ENCODE measurements around the gene TRAPPC2B.

TRAPPC2B gene

GRCh38 chr19:57377498-57378146 lies 14.3 kb downstream of the TRAPPC2B start:
- TF ChIP-seq, protein P1, sequence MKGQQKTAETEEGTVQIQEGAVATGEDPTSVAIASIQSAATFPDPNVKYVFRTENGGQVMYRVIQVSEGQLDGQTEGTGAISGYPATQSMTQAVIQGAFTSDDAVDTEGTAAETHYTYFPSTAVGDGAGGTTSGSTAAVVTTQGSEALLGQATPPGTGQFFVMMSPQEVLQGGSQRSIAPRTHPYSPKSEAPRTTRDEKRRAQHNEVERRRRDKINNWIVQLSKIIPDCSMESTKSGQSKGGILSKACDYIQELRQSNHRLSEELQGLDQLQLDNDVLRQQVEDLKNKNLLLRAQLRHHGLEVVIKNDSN (IDR thresholded peaks at IDR 0.05), result no peak
- TF ChIP-seq TCF12 (IDR thresholded peaks at IDR 0.05; ENCODE audit: low read depth), result no peak
- no peak for TF ChIP-seq NFIC (IDR thresholded peaks at IDR 0.05)
- no peak for TF ChIP-seq EGR1 (IDR thresholded peaks at IDR 0.05)
- no peak for TF ChIP-seq EP300 (IDR thresholded peaks at IDR 0.05; ENCODE audit: borderline replicate concordance)
- no peak for TF ChIP-seq ZBTB7A (IDR thresholded peaks at IDR 0.05; ENCODE audit: low read depth)
- no peak for TF ChIP-seq YY1 (IDR thresholded peaks at IDR 0.05; ENCODE audit: low read depth)
- TF ChIP-seq, protein P2, sequence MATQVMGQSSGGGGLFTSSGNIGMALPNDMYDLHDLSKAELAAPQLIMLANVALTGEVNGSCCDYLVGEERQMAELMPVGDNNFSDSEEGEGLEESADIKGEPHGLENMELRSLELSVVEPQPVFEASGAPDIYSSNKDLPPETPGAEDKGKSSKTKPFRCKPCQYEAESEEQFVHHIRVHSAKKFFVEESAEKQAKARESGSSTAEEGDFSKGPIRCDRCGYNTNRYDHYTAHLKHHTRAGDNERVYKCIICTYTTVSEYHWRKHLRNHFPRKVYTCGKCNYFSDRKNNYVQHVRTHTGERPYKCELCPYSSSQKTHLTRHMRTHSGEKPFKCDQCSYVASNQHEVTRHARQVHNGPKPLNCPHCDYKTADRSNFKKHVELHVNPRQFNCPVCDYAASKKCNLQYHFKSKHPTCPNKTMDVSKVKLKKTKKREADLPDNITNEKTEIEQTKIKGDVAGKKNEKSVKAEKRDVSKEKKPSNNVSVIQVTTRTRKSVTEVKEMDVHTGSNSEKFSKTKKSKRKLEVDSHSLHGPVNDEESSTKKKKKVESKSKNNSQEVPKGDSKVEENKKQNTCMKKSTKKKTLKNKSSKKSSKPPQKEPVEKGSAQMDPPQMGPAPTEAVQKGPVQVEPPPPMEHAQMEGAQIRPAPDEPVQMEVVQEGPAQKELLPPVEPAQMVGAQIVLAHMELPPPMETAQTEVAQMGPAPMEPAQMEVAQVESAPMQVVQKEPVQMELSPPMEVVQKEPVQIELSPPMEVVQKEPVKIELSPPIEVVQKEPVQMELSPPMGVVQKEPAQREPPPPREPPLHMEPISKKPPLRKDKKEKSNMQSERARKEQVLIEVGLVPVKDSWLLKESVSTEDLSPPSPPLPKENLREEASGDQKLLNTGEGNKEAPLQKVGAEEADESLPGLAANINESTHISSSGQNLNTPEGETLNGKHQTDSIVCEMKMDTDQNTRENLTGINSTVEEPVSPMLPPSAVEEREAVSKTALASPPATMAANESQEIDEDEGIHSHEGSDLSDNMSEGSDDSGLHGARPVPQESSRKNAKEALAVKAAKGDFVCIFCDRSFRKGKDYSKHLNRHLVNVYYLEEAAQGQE (IDR thresholded peaks at IDR 0.05; ENCODE audit: low read depth), result no peak
- no peak for TF ChIP-seq RAD21 (IDR thresholded peaks at IDR 0.05; ENCODE audit: low read depth)
- no peak for TF ChIP-seq TEAD4 (IDR thresholded peaks at IDR 0.05)
- TF ChIP-seq, protein P3, sequence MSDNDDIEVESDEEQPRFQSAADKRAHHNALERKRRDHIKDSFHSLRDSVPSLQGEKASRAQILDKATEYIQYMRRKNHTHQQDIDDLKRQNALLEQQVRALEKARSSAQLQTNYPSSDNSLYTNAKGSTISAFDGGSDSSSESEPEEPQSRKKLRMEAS (IDR thresholded peaks at IDR 0.05), result no peak
- TF ChIP-seq TAF1 (IDR thresholded peaks at IDR 0.05; ENCODE audit: low read depth), result no peak
- no peak for TF ChIP-seq CEBPB (IDR thresholded peaks at IDR 0.05)
- no peak for TF ChIP-seq CREB1 (IDR thresholded peaks at IDR 0.05; ENCODE audit: low read depth)
- no peak for TF ChIP-seq FOXM1 (IDR thresholded peaks at IDR 0.05; ENCODE audit: borderline replicate concordance, low read depth)

- TF ChIP-seq, protein P2 (IDR thresholded peaks at IDR 0.05; ENCODE audit: low read depth), result no peak
- TF ChIP-seq CEBPB (IDR thresholded peaks at IDR 0.05) (no peak), TEAD4 (IDR thresholded peaks at IDR 0.05) (no peak), EP300 (IDR thresholded peaks at IDR 0.05; ENCODE audit: borderline replicate concordance) (no peak)
These were observed 17.6 kb downstream of the TRAPPC2B start for GRCh38 chr19:57380923-57381322.

GRCh38 chr19:57382806-57383488 lies 19.6 kb downstream of the TRAPPC2B start:
- TF ChIP-seq FOXM1 (IDR thresholded peaks at IDR 0.05; ENCODE audit: borderline replicate concordance, low read depth) (no peak), CREB1 (IDR thresholded peaks at IDR 0.05; ENCODE audit: low read depth) (no peak)

DNA sequence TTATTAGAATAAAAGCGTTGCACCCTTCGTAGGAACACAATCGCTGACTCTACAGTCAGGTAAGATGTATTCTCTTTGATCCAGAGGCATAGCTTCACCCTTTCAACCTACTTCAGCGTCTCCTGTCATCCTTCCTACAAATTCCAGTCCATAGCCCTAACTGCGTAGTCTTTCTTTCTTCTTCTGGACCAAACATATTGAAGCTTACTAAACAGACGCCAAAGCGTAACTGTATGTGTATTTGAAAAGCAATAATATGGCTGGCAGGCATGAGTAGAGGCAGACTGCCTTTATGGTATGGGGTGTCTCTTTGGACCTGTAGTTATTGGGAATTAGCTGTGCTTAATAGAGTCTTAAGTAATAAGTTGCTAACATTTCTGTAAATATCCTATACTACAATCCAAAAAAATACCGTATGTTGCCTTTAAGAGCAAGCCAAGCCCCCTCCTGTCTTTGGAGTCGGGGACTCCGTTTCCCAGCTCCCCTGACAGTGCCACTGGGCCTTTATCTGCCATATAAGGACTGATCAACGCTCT lies 25.9 kb downstream of the TRAPPC2B start:
- TF ChIP-seq TCF12 (IDR thresholded peaks at IDR 0.05; ENCODE audit: low read depth) (no peak), TAF1 (IDR thresholded peaks at IDR 0.05; ENCODE audit: low read depth) (no peak), TEAD4 (IDR thresholded peaks at IDR 0.05) (no peak), YY1 (IDR thresholded peaks at IDR 0.05; ENCODE audit: low read depth) (no peak), FOXM1 (IDR thresholded peaks at IDR 0.05; ENCODE audit: borderline replicate concordance, low read depth) (no peak)

DNA sequence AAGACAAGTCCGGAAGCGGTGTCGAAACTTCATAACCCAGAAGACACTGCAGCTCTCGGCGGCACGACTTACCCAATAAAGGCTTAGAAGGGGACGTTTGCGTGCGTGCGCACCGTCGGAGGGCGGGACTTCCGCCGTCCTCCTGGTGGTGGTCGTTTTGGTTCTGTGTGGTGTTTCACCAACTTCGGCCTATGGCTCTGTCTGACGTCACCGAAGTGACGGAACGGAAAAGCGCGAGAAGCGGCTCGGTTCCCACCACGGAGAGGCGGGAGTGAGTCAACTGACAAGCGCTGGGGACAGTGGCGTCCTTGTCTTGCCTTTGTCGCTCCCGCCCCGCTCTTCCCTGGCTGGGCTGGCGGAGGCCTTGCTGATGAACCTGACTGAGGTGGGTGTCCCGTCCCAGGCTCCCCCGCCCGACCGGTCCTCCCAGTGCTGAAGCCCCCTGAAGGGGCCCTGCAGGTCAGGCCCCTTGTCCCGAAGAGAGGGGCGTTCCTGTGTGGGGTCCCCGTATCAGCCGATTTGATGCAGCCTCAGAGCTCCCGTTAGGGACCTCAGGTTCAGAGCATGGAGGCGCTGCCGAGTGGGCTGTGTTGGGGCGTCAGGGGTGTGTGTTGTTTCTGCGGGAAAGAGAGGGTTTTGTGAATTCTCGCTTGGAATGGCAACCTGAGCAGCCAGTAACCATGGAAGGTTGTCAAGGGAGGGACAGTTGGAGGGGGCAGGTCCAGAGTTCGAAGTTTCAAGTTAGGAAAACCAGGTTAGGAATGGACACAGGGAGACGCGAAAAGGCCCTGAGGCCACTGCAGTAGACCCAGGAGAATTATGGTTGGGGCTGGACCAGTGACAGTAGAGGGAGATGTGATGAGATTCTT lies 26.6 kb downstream of the TRAPPC2B start, which contains the start of gene ZNF548:
Gene ZNF548 (plus strand): TSS at position 125 of the 869 bp plus-strand sequence. CDS start 246 bp downstream, at position 371.
- TF ChIP-seq CREB1 (IDR thresholded peaks at IDR 0.05; ENCODE audit: low read depth), result peak; percentile 60
- no peak for TF ChIP-seq TAF1 (IDR thresholded peaks at IDR 0.05; ENCODE audit: low read depth)
- no peak for TF ChIP-seq EGR1 (IDR thresholded peaks at IDR 0.05)
- no peak for TF ChIP-seq EP300 (IDR thresholded peaks at IDR 0.05; ENCODE audit: borderline replicate concordance)
- no peak for TF ChIP-seq YY1 (IDR thresholded peaks at IDR 0.05; ENCODE audit: low read depth)
- peak; percentile 39; the same call in 1 of the 2 replicates for TF ChIP-seq TCF12 (IDR thresholded peaks at IDR 0.05; ENCODE audit: low read depth)
- no peak for TF ChIP-seq NFIC (IDR thresholded peaks at IDR 0.05)
- TF ChIP-seq RAD21 (IDR thresholded peaks at IDR 0.05; ENCODE audit: low read depth), result no peak
- TF ChIP-seq ZBTB7A (IDR thresholded peaks at IDR 0.05; ENCODE audit: low read depth), result no peak
- TF ChIP-seq, protein P2 (IDR thresholded peaks at IDR 0.05; ENCODE audit: low read depth), result no peak
- TF ChIP-seq TEAD4 (IDR thresholded peaks at IDR 0.05), result no peak
- TF ChIP-seq CEBPB (IDR thresholded peaks at IDR 0.05), result peak; percentile 49; the same call in 1 of the 2 replicates
- no peak for TF ChIP-seq FOXM1 (IDR thresholded peaks at IDR 0.05; ENCODE audit: borderline replicate concordance, low read depth)
- TF ChIP-seq, protein P3 (IDR thresholded peaks at IDR 0.05), result 0 out of 2 replicates have a peak, but pooled peaks have one; percentile 22
- TF ChIP-seq, protein P1 (IDR thresholded peaks at IDR 0.05), result no peak
